Measurements from ENCODE around the gene TRIM9. TPM values are rescaled to one million over a fixed set of nuclear protein-coding genes. Genes with fewer than 3 reads are reported as not detected.
"Not testable (repeated sequence)": the region's sequence is repeated elsewhere in the genome, so short reads cannot be mapped to it uniquely, and the experiment has no call there.

Gene TRIM9
- total RNA-seq, 1 donor, result 3.2 TPM

DNA sequence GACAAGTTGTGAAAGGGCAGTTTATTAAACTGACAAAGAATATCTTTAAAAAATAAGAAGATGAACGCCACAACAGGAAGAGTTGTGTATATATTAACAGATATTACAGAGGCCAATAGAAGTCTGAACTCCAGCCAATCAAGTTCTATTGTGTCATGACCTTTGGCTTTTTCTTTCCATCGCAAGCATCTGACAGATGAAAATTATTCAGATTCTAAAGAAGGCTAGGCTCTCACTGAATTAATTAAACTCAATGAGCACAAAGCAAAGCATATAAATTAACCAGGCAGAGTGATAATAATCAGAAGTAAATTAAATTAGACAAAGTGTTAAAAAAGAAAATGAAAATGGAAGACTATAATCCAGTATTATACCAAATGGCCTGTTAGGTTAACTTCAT lies 88.6 kb downstream of the TRIM9 start:
- no peak for DNase-seq (ENCODE audit: low read depth in 2 of 3, low spot score in 2 of 3)

DNA sequence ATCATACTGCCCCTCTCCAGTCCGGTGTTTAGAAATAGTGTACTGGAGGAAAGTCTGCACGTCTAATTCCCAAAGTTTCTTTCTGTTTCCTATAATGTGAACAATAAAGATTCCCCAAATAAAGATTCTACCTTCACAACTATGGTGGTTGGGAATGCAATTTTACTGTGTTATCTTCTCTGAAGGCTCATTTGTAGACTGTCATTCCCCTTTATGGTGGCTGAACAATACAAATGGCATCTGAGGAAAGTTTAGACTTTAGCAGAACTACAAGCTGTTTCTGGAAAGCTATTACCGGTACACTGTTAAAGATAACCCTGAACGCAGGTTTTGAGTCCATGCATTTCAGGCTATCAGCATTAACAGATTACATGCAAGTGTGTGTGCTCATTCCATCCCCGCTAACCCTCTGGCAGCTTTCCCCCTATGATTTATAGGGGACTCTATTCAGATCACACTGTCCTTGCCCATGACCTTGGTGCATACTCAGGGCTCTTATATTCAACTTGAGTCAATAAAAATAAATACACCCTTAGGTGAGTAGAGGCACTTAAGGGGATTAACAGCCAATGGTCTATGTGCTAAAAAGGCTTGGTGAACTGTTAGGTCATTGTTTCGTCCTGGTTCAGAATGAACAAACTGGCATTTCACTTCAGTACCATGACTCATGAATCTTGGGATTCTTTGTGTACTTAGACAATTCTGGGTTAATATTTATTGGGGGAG lies 89.9 kb downstream of the TRIM9 start:
- DNase-seq (ENCODE audit: low read depth in 2 of 3, low spot score in 2 of 3), result no peak

DNA sequence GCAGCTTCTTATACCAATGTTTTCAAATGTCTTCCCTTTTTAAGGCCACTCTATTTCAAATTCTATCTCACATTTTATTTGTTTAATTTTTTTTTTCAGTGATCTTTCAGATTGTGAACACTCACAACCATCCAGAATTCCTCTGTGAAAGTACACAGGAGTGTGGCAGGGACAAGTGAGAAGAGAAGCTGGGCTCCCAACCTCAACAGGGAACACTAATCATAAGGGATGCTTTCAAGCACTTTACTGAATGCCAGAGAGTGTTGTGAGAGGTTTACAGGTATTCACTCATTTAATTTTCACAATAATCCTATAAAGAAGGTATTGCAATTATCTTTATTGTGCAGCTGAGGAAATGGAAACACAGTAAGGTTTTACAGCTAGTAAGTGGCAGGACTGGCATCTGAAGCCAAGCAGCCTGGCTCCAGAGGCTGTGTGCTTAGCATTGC lies 90.5 kb downstream of the TRIM9 start:
- DNase-seq (ENCODE audit: low read depth in 2 of 3, low spot score in 2 of 3), result no peak

DNA sequence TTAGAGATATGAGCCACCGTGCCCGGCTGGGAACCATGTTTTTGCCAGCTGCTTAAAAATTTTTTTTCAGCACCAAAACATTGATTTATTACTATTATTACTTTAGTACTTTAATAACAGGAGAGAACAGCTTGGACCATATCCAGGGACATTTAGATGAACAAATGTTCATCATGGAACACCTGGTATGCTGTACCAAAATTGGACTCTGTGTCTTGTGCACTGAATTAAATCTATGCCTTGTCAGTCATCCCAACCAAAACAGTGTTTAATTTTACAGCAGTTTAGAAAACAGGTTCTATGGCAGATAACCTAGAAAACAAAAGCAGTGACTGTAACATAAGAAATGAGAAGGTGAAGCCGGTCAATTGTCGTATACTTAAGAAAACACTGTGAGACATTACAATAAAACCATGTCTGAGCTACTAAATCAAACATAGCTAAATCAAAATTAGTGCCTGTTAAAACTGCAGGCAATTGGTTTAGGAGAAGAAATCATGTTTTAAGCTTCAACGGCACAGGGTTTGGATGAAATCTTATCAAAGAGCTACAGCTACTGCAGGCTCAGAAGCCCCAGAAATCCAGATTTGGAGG lies 92.4 kb downstream of the TRIM9 start:
- DNase-seq (ENCODE audit: low read depth in 2 of 3, low spot score in 2 of 3), result no peak

DNA sequence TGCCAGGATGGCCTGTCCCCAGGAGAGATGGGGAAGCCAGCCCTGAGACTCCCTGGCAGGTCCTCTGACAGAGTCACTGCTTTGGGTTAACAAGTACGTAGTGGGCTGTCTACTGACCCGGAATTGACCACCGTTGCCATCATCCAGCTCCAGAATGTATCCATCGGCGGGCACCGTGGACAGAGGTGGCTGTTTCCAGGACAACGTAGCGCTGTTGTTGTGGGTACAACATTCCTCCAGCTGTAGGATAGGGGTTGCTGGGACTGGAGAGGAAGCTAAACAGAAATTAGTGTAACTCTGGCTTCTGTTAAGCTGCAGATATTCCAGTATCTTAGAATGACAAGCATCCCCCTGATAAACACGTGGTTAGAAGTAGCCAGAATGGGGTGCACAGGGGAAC lies 94.3 kb downstream of the TRIM9 start:
- DNase-seq (ENCODE audit: low read depth in 2 of 3, low spot score in 2 of 3), result no peak

DNA sequence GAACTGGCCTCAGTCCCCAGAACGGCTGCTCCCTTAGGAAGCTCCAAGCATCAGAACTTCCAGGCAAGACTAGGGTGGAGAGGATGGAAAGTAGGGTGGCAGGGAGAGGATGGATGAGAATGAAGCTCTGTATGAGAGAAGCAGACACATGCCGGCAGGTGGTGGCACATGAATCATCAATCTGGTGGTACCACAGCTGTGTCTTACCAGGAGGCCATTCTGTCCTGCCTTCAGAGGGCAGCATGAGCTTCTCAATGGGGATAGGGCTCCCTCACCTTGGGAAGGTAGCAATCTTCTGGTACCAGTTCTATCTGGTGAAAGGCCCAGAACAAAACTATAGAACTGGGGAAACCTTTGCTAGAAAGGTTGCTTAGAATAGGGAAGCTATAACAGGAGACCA lies 95.2 kb downstream of the TRIM9 start:
- DNase-seq (ENCODE audit: low read depth in 2 of 3, low spot score in 2 of 3), result no peak

DNA sequence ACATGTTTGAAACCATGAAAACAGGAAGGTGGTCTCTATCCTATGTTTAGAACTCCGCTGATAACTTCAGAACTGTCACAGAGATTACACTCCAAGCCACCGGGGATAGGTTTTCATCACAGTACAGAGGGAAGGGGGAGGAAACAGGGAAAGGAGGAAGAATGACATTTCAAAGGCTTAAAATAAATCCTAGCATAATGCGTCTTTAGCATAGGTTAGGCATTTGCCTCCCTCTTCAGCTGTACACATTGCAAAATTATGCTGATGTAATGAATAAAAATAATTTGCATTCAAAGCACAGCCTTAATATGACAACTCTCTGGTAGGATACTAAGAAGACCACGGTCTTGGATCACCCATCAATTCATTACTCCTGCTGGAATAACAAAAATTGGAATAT lies 96.3 kb downstream of the TRIM9 start:
- no peak for DNase-seq (ENCODE audit: low read depth in 2 of 3, low spot score in 2 of 3)

DNA sequence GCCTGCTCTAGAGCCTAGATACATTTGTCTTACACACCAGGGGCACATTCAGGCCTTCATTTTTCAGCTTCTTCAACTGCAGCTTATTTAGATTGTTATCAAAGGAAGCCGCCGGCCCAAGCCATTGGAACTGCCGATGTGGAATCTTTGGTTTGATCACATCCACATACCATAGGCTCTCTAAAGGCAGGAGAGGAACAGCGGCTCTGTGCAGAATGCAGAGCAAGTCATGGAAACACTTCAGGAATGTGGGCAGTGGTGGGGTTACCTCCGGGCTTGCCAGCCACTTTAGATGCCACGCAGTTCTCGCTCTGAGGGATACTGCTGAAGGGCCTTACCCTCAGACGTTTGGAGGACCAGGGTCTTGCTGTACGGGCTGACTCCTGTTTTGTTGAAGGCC lies 97.2 kb downstream of the TRIM9 start:
- DNase-seq (ENCODE audit: low read depth in 2 of 3, low spot score in 2 of 3), result no peak

DNA sequence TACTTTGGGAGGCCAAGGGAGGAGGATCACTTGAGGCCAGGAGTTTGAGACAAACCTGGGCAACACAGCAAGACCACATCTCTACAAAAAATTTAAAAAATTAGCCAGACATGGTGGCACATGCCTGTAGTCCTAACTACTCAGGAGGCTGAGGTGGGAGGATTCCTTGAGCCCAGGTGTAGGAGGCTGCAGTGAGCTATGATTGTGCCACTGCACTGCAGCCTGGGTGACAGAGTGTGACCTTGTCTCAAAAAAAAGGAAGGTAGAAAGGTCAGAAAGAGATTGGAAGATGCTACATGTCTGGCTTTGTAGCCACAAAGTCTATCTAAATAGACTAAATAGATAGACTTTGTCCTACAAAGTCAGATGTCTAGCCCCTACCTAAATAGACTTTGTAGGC lies 100.7 kb downstream of the TRIM9 start:
- not testable (repeated sequence) for DNase-seq (ENCODE audit: low read depth in 2 of 3, low spot score in 2 of 3)

DNA sequence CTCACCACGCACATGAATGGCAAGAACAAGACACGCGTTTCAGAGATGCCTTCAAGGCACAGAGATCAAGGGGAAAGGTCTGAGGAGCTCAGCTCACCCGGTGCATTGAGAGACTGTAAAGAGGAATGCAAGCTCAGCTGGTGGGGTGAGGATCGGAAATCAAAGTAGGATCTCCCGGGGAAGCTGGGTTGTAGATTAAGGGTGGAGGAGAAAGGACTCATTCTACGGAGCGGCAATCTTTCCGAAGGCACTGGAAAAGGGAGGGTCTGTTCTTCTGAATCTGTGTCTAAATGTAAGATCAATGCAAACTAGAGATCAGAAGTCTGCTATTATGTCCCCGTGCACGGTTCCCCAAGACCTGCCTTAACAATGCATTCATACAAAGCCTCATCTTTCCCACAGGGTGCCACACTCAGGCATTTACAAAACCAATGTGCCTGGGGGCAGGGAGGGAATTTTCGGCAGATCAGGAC lies 109.0 kb downstream of the TRIM9 start:
- DNase-seq (ENCODE audit: low read depth in 2 of 3, low spot score in 2 of 3), result no peak

DNA sequence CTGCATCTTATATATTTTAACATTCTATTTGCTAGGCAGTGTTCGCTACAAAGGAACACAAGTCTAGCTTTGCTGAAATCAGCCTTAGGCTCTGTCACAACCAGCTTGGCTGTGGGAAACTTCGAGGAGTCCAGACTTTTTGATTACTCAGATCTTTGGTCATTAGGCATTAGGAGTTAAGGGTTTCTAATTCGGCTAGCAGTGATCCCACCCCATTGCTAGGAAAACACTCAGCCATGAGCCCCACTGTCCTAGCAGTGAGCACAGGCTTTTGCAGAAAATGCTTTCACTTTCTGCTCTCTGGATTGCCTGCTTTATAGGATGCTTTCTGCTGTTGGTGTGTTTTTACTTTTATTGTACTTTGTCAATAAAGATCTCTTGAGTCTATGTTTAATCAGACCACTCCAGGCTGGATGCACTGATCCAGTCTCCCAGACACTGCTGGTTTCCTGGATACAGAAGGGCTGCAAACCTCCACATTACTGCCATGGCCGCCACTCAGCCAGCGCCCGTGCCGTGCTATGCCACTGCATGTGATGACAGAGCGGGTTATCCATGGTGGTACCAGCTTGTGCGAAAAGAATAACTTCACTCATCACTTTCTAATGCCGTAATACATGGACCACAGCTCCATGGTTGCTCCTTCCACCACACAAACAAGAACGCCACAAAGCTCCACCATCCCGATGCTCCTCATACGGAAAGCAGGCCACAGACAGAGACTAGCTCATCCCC lies 109.6 kb downstream of the TRIM9 start:
- DNase-seq (ENCODE audit: low read depth in 2 of 3, low spot score in 2 of 3), result no peak

DNA sequence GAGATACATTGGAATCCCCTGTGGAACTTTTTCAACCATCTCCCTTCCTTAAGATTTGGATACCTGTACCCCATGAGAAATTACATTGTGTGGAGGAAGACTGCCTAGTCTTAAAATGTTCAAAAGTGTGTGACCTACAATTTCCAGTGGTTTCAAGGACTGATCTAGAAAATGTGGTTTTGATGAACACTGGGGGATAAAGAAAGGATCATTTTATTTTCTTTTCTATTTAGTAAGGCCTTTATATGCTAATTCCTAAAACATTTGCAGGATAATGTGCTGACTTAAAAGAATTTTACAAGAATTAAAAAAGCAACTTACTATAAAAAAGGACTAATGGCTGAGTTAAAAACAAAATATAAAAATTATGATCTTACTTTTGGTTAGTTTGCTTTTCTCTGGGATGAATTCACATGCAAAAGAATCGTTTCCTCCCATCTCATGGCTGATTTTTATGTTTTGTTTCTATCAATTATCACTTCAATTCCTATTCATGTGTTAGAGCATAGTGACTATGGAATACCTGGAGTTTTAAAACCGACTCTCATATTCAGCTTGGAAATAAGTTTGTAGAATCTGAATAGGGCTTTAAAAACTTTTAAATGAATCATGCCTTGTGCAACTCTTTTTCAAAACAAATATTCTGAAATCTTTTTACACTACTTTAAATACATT lies 110.7 kb downstream of the TRIM9 start:
- no peak for DNase-seq (ENCODE audit: low read depth in 2 of 3, low spot score in 2 of 3)

DNA sequence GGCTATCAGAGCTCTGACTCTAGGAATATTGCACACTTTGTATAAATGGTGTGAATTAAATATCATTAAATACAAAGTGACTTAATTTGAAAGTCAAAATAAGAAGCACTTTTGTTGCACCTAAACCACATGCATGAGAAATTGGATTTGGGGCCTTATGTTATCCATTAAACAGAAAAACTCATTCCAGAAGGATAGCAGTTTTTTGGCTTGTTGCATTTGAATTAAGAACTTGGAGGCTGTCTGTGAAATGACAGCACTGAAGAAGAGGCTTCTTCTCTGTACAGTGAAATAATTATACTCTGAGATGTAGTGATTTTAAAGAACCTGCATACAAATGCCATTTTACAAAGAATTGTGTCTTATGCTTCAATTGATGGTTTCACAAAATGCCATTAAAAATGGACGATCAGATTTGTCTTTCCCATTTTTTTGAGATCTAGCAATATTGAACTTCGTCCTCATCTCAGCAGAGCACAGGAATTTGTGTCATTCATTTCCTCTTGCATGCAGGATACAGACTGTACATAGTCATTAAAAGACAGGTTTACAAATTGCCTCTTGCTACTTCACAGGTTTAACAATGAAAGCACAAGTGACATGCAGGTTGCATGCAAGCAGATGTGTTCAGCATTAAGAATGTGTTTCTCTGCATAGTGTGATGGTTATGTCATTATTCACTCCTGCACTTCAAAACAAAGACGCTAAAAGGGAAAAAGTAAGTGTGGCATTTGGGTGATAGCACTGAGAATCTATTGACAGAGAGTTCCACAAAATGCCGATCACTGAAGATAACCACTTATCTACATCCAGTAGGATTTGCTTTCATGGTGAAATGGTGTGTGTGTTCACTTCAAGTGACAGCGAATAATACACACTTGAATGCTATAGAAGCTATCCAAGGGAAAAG lies 114.7 kb downstream of the TRIM9 start:
- no peak for DNase-seq (ENCODE audit: low read depth in 2 of 3, low spot score in 2 of 3)

DNA sequence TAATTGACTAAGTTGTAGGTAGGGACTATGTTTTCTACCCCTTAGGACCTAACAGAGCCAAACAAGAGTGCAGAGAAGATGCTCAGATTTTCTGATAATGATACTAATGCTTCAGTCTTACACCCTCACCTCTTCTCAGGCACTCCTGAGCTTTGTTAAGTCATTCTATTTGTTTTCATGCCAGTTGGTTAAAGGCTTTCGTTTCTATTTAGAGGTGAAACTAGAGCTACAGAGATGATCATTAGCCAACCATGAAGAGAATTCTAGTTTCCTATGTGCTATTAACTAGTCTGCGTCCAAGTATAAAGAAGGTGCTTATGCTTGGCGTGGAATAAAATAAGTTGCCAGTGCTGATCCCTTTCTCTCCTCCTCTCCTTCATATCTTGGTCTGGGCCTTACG lies 116.0 kb downstream of the TRIM9 start:
- no peak for DNase-seq (ENCODE audit: low read depth in 2 of 3, low spot score in 2 of 3)

DNA sequence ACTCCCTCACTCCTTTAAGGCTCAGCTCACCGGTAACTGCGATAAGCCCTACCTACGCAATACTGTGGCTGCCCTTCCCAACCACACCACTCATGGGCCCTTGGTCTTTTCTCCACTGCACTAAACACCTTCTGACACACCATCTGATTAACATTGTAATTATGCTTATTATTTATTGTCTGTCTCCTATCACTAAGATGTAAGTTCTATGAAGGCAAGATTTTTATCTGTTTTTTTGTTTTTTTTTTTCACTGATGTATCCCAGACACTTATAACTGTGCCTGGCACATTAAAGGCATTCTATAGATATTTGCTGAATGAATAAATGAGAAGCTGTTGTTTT lies 116.4 kb downstream of the TRIM9 start:
- DNase-seq (ENCODE audit: low read depth in 2 of 3, low spot score in 2 of 3), result no peak

DNA sequence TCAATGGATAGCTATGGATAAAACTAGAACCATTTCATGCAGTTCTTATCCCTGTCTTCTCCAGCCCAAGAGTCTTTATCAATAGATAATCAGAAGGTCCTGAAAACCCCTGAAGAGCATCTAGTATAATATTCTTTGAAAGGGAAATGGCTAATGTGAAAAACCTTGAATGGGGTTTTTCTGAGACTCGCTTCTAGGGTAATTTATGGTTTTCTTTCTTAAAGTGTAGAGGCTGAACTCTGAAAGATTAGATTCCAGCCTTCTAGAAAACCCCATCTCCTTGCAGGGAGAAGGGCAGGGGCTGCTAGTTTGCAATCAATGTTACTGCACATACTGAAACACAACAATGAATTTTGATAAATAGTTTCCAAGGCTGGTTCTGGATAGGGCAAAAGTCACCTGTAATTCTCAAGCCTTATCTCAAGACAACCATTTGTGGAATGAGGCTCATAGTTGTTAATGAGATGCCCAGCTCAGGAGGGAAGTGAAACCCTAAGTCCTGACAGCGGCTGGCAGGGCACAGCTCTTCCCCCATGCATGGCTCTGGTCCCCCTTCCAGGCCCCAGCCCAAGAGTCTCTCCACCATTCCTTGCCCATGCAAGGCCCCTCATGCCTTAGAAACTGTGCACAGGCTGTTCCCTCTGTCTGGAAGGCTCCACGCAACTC lies 116.9 kb downstream of the TRIM9 start:
- DNase-seq (ENCODE audit: low read depth in 2 of 3, low spot score in 2 of 3), result no peak

DNA sequence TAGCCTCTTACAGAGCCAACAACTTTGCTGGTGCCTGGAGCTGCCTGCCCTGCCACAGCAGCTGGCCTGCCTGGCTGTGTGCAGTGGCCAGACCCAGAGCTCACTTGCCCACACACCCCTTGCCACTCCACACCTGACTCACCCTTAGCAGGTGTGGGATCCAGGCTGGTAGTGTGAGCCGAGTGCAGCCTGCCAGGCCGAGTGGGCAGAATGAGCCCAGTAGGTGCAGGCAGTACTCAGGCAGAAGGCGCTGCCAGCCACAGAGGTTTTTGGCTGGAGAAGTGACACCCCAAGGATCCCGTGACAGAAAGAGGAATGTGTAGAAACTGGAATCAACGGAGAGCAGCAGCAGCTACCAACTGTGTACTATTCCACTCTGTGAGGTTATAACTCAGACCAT lies 120.8 kb downstream of the TRIM9 start:
- DNase-seq (ENCODE audit: low read depth in 2 of 3, low spot score in 2 of 3), result no peak

DNA sequence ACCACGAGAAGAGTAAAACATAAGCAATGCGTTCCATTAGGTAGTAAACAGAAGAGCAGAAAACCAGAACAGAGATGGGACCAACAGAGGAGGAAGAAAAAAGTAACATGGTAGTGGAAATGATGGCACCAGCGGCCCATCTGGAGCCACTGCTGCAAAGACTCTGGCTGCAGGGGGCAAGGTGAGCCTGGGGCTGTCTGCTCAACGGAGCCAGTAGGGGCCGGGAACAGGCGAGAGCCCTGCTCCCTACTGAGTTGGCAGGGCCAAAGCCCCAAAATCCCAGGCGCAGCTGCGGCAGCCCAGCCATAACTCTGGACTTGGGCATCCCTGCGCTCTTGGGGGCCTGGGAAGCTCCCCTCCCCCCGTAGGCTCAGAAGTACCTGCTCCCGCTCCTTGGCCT lies 122.2 kb downstream of the TRIM9 start:
- no peak for DNase-seq (ENCODE audit: low read depth in 2 of 3, low spot score in 2 of 3)

DNA sequence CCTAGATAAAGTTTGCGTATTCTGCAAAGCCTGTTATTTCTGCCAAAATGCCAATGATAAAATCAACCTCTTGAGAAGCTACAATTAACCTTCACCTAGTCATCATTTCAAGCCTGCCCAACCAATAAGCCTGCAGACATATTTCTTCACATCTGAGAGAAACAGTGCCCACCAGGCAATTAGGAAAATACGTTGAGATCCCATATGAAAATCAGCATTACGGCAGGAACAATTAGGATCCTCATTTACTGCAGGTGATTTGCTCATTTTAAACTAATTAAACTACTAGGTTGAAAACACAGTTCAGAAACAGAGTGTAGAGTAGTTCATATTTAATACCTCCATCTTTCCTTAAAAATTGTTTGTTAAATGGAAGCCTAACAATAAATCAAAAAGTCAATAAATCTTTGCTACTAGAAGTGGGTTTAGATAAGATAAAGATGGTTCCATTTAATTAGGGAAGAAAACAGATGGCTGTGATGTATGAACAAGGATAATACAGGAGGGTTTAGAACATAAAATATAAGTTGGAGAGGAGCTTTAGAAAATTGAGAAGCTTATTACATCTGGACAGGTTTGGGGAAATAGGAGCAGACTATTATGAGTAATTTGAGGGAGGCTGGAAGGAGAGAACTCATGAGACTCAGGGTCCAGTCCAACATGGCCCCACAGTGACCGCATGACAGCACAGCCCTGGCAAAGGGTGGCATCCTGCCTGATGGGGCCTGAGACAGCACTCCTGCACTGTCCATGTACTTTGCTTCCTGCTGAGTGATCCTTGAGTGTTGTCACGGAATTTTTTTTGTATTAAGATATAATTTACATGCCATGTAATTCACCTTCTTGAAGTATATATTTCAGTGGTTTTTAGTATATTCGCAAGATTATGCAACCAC lies 123.8 kb downstream of the TRIM9 start:
- DNase-seq (ENCODE audit: low read depth in 2 of 3, low spot score in 2 of 3), result no peak
